Measurements from ENCODE around the gene ZIC2.

Gene ZIC2

DNA sequence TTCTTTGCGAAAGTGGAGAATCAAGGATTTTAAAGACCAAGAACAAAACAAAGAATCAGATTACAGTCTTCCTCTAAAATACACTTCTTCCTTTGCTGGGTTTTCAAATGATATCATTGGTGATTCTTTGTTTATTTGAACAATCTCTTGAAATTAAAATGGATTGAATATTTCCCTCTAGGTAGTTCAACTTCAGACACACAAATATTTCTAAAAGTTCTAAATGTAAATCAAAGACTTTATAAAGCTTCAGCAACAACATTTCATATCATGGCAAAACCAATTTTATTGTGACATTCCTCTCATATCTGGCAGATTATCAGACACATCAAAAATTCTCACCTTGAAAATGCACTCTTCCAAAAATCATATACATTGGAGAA lies 13.0 kb downstream of the ZIC2 start:
- TF ChIP-seq GABPA (IDR thresholded peaks at IDR 0.05; ENCODE audit: low read depth) (no peak), POLR2AphosphoS5 (IDR thresholded peaks at IDR 0.05; ENCODE audit: low read depth) (no peak), SPI1 (IDR thresholded peaks at IDR 0.05; ENCODE audit: borderline replicate concordance, low read depth) (no peak)
- TF ChIP-seq, protein P1, sequence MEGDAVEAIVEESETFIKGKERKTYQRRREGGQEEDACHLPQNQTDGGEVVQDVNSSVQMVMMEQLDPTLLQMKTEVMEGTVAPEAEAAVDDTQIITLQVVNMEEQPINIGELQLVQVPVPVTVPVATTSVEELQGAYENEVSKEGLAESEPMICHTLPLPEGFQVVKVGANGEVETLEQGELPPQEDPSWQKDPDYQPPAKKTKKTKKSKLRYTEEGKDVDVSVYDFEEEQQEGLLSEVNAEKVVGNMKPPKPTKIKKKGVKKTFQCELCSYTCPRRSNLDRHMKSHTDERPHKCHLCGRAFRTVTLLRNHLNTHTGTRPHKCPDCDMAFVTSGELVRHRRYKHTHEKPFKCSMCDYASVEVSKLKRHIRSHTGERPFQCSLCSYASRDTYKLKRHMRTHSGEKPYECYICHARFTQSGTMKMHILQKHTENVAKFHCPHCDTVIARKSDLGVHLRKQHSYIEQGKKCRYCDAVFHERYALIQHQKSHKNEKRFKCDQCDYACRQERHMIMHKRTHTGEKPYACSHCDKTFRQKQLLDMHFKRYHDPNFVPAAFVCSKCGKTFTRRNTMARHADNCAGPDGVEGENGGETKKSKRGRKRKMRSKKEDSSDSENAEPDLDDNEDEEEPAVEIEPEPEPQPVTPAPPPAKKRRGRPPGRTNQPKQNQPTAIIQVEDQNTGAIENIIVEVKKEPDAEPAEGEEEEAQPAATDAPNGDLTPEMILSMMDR (IDR thresholded peaks at IDR 0.05; ENCODE audit: insufficient read depth, low read length), result no peak
- TF ChIP-seq, protein P2, sequence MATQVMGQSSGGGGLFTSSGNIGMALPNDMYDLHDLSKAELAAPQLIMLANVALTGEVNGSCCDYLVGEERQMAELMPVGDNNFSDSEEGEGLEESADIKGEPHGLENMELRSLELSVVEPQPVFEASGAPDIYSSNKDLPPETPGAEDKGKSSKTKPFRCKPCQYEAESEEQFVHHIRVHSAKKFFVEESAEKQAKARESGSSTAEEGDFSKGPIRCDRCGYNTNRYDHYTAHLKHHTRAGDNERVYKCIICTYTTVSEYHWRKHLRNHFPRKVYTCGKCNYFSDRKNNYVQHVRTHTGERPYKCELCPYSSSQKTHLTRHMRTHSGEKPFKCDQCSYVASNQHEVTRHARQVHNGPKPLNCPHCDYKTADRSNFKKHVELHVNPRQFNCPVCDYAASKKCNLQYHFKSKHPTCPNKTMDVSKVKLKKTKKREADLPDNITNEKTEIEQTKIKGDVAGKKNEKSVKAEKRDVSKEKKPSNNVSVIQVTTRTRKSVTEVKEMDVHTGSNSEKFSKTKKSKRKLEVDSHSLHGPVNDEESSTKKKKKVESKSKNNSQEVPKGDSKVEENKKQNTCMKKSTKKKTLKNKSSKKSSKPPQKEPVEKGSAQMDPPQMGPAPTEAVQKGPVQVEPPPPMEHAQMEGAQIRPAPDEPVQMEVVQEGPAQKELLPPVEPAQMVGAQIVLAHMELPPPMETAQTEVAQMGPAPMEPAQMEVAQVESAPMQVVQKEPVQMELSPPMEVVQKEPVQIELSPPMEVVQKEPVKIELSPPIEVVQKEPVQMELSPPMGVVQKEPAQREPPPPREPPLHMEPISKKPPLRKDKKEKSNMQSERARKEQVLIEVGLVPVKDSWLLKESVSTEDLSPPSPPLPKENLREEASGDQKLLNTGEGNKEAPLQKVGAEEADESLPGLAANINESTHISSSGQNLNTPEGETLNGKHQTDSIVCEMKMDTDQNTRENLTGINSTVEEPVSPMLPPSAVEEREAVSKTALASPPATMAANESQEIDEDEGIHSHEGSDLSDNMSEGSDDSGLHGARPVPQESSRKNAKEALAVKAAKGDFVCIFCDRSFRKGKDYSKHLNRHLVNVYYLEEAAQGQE (IDR thresholded peaks at IDR 0.05; ENCODE audit: insufficient replicate concordance, low read depth), result no peak
- no peak for DNase-seq (ENCODE audit: low read depth in 1 of 2, low spot score in 1 of 2)
- Histone ChIP-seq H3K27me3 (ENCODE audit: insufficient read depth, poor library complexity, severe bottlenecking) (peaks cover 98% of the 10 kb centered on the region), H3K4me3 (replicated peaks; ENCODE audit: insufficient read depth, low read length) (no peak overlapping the region), H3K27ac (replicated peaks) (no peak overlapping the region)

DNA sequence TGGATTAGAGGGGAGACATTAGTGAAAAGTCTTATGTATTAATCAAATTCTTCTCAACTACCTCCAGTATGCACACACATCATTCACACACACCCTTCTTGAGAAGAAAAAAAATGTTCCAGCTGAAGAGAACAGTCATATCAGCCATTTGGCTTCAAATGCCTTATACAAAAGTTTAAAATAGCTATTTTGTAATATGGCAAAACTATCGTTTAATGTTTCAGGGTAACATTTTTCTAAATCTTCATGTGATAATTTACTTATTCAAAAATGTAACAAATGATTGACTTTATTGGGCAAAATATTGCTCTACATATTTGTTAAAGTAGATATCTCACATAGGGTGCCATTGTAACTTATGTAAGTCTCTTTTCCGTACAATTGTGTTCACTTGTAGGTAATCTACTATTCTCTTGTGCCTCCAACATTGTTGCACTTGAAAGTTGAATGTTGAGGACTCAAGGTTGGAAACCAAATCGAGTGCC lies 13.6 kb downstream of the ZIC2 start:
- Histone ChIP-seq H3K4me3 (replicated peaks; ENCODE audit: insufficient read depth, low read length) (no peak overlapping the region), H3K27ac (replicated peaks) (no peak overlapping the region), H3K27me3 (ENCODE audit: insufficient read depth, poor library complexity, severe bottlenecking) (peaks cover 97% of the 10 kb centered on the region)
- no peak for TF ChIP-seq GABPA (IDR thresholded peaks at IDR 0.05; ENCODE audit: low read depth)
- no peak for TF ChIP-seq SPI1 (IDR thresholded peaks at IDR 0.05; ENCODE audit: borderline replicate concordance, low read depth)
- TF ChIP-seq, protein P2 (IDR thresholded peaks at IDR 0.05; ENCODE audit: insufficient replicate concordance, low read depth), result no peak
- TF ChIP-seq POLR2AphosphoS5 (IDR thresholded peaks at IDR 0.05; ENCODE audit: low read depth), result no peak
- TF ChIP-seq, protein P1 (IDR thresholded peaks at IDR 0.05; ENCODE audit: insufficient read depth, low read length), result no peak
- no peak for DNase-seq (ENCODE audit: low read depth in 1 of 2, low spot score in 1 of 2)

DNA sequence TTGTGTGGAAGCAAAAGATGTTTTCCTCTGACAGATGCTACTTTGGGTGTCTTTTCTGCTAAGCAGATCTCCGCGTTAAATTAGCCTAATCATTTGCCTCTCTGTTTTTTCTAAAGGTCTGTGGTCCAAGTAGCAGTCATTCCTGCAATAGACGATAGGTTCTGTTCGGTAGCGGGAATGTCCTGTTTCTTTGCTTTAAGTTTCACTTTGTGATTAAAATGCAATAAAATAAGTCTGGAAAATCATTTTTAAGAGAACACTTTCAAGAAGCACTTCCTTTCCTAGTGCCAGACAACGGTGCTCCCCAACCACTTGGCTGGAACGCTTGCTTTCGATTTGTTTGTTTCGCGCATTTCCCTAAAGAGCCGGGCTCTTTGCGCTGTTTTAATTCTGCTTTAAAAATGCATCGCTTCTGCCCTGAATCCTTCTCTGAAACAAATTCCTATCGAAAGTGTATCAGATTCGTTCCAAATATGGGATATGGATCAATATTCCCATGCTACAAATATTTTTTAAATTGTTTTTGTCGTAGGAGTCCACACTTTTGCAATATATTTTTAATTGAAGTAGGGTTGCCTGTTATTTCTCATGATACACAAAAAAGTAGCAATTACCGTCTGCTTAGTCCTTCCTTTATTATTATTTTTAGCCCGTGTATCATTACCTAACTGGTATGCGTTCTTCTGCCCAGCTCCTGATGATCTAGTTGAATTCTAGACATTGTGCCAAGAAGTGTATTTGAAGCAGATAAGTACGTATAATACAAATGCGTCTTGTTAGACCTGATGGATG lies 14.2 kb downstream of the ZIC2 start:
- no peak for DNase-seq (ENCODE audit: low read depth in 1 of 2, low spot score in 1 of 2)
- TF ChIP-seq, protein P2 (IDR thresholded peaks at IDR 0.05; ENCODE audit: insufficient replicate concordance, low read depth), result no peak
- no peak for TF ChIP-seq GABPA (IDR thresholded peaks at IDR 0.05; ENCODE audit: low read depth)
- no peak for TF ChIP-seq SPI1 (IDR thresholded peaks at IDR 0.05; ENCODE audit: borderline replicate concordance, low read depth)
- TF ChIP-seq POLR2AphosphoS5 (IDR thresholded peaks at IDR 0.05; ENCODE audit: low read depth), result no peak
- TF ChIP-seq, protein P1 (IDR thresholded peaks at IDR 0.05; ENCODE audit: insufficient read depth, low read length), result no peak
- peaks cover 93% of the 10 kb centered on the region for H3K27me3 ChIP-seq (ENCODE audit: insufficient read depth, poor library complexity, severe bottlenecking)
- H3K27ac ChIP-seq (replicated peaks), result no peak overlapping the region
- no peak overlapping the region for H3K4me3 ChIP-seq (replicated peaks; ENCODE audit: insufficient read depth, low read length)

Measured in HL-60 (cell line).